Retina (tissue), 1 donor: Measurements from ENCODE around the gene FAM83G.
"Not testable (repeated sequence)": the region's sequence is repeated elsewhere in the genome, so short reads cannot be mapped to it uniquely, and the experiment has no call there.

Source experiments
- DNase-seq: peaks from one replicate; pipeline ENCODE4 v3.0.0-alpha.2; 2016

Gene FAM83G

DNA sequence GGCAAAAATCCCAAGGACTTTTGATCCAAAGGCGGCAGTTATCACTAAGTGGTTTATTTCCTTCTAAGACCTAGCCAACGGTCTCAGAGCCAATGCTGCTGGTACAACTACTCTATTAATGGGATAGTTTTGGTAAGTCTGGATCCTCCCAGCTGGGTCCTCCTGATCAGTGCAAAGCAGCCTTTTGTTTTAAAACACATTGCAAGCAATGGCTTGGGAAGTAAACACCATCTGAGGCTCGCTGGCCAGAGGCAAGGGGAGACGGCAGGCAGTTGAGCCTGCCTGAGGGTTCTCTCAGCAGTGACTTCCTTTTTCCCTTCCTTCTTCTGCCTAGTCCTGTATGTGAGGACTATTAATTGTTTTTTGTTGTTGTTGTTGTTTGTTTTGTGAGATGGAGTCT lies 54.2 kb downstream of the FAM83G start:
- DNase-seq, result no peak

DNA sequence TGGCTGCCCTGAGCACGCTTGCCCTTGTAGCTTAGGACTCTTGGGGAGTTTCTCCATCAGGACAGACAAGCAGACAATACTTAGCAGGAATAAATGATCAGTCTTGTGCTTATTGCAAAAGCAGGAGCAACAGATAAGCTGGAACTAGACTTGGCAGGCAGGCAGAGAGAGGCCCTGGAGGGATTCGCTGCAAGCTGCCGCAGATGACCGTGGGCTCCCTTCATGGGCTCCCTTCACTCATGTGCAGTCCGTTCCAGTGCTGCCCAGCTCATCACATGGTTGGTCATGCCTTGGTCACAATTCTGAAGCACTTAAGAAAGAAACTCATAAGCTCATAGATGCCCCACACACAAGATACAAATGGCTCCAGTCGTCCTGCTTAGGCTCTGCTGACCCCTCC lies 55.0 kb downstream of the FAM83G start:
- DNase-seq, result no peak

- no peak for DNase-seq
Observed at GRCh38 chr17:18948476-18949006, 56.0 kb downstream of the FAM83G start.

- DNase-seq, result no peak
Observed at GRCh38 chr17:18947866-18948265, 56.7 kb downstream of the FAM83G start.

DNA sequence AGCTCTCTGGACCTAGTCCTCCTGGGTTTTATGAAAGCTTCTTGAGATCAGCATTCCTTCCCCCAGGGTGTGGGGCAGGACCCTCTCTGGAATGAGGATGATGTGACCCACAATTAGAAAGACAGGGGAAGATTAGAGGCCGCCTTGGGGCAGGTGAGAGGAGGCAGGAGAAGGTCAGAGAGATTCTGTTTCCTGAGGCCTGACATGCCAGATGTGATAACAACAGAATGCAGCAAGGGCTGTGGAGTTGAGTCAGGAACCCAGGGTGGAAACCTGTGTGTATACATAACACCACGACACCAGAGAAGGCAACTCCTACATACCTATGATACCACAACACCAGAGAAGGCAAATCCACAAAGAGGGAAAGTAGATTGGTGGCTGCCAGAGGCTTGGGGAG lies 58.0 kb downstream of the FAM83G start:
- DNase-seq, result no peak

DNA sequence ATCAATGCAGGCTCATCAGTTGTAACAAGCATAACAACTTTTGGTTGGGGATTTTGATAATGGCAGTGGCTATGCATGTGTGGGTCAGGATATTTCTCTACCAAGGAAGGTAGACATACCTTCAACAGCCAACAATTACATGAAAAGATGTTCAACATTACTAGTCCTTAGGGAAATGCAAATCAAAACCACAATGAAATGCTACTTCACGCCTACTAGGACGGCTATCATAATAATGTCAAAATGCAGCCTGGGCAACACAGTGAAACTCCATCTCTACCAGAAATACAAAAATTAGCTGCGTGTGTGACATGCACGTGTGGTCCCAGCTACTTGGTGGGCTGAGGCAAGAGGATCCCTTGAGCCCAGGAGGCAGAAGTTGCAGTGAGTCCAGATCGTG lies 59.9 kb downstream of the FAM83G start:
- DNase-seq, result no peak

DNA sequence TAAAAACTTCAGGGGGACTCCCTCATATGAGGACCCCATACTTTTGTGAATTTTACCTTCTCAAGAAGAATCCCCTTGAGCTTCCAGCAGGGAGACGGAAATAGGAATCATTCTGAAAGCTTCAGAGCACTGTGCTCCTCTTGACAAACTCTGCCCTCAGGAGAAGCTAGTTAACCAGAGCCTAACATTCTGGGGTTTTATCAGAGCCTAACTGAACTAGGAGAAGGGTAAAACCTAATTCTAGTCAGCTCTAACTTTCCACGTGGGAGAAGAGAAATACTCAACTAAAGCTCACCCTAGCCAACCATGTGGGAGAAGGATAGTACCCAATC lies 65.9 kb downstream of the FAM83G start:
- DNase-seq, result no peak

GRCh38 chr17:18937981-18938691 lies 66.4 kb downstream of the FAM83G start:
- no peak for DNase-seq

- DNase-seq, result no peak
Observed at GRCh38 chr17:18933102-18934058, 71.2 kb downstream of the FAM83G start.

DNA sequence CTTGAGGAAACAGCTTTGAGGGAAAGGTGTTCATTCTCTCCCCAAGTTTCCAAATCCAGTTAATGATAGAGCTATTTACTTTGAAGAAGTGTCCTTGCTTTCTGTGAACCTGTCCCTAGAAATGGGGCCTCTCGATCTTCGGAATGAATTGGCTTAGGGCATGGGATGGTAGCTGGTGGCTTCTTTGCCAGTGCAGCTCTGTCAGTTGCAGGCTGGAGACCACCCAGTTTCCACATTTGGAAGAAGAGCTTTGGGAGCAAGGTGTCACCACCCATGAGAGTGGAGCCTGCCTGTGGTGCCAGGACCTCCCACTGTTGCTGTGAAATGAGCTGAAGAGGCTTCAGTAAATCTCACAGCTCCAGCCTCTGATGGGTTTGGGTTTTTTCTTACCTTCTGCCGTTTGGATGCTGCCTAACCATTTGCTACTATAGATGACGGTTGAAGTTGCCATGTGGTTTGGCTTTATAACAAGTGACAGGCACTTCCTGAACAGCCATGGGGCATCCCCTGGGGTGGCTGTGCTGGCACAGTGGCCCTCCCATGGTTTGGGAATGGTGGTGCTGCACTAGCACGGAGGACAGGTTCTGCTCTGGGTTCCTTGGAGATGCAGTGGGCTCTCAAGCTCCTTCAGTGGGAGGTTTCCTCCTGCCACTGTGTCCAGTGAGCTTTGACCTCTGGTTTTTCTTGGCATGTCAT lies 72.1 kb downstream of the FAM83G start:
- DNase-seq, result no peak

- no peak for DNase-seq
Observed at GRCh38 chr17:18928628-18929125, 75.9 kb downstream of the FAM83G start.

DNA sequence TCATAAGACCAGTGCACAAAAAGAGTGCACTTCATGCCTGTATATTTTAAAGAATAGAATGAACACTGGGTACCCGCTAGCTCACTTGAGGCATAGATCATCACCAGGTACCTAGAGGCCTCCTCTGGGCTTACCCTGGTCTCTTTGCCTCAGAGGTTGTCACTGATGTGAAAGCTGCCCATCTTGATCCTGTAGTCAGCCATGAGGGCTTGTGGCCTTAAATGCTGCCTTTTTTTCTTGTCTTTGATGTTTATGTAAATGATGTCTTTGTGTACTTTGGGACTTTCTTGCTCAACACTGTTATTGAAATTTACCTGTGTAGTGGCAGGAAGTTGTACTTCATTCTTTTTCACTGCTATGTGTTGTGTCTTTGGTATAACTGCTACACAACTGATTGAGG lies 79.4 kb downstream of the FAM83G start:
- no peak for DNase-seq

DNA sequence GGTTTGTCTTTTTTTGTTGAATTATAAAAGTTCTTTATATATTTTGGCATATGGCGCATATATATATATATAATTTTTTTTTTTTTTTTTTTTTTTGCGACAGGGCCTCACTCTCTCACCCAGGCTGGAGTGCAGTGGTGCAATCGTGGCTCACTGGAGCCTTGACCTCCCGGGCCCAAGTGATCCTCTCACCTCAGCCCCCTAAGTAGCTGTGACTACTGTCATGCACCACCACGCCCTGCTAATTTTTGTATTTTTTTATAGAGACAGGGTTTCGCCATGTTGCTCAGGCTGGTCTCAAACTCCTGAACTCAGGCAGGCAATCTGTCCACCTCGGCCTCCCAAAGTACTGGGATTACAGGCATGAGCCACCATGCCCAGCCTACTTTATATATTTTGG lies 82.0 kb downstream of the FAM83G start:
- DNase-seq, result not testable (repeated sequence)

- DNase-seq, result no peak
Observed at GRCh38 chr17:18921912-18922451, 82.6 kb downstream of the FAM83G start.

- DNase-seq, result no peak
Observed at GRCh38 chr17:18921485-18921884, 83.1 kb downstream of the FAM83G start.

GRCh38 chr17:18920911-18921441 lies 83.6 kb downstream of the FAM83G start:
- no peak for DNase-seq

DNA sequence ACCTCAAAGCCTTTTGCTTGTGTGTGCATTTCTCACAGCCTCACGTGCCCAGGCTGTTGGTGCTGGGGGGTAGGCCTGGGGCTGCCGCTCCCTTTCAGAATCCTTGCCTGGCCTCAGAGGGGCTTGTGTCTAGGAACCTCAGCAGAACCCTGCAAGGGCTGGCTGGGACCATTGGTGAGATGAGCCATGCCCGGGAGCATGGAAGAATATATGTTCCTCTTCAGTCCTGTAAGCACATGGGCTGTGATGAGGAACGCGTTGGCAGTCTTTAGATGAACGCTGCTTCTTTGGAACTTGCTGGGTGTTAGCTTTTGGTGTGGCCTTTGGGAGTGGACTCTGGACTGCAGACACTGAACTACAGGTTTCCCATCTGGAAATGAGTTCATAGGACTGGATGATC lies 84.6 kb downstream of the FAM83G start:
- DNase-seq, result no peak
